Measurements from ENCODE around the gene KIAA0408. TPM values are rescaled to one million over a fixed set of nuclear protein-coding genes. Genes with fewer than 3 reads are reported as not detected.

Gene KIAA0408
- total and polyA plus RNA-seq, 2 of the 8 experiments (the other 6 are each of a cell fraction or from before 2014, with no cell fraction given) = 3.3 to 10.8 TPM

- no peak overlapping the region for H2BK15ac ChIP-seq (ENCODE audit: low read length)
- no peak overlapping the region for H2BK12ac ChIP-seq (ENCODE audit: low read depth, low read length)
- H3K9me3 ChIP-seq (ENCODE audit: insufficient read depth in 2 of 2, low read depth in 1 of 2, low read length in 1 of 2) = no peaks in the 10 kb centered on the region
- H2BK5ac ChIP-seq (ENCODE audit: low read depth, low read length) = no peak overlapping the region
- no peak overlapping the region for H2BK120ac ChIP-seq (replicated peaks; ENCODE audit: low read depth, low read length)
- H3K36me3 ChIP-seq (ENCODE audit: control insufficient read depth in 2 of 4, insufficient read depth in 4 of 4, low read length in 3 of 4) = peaks cover 0 to 39% (median 5%) of the 10 kb centered on the region in 4 experiments; a peak in 5 of 8 replicates
- no peaks in the 10 kb centered on the region for H3K79me2 ChIP-seq (ENCODE audit: control insufficient read depth in 1 of 2, insufficient read depth in 2 of 2, low read length in 2 of 2)
- FAIRE-seq = no peak
- no peak overlapping the region for H3K27ac ChIP-seq (ENCODE audit: low read depth, low read length)
- ChIA-PET POLR2A (ENCODE audit: partially characterized antibody) (no interaction called here), CTCF (ENCODE audit: partially characterized antibody) (interaction anchor here (1.1 to 3.2 kb wide), 6 partner anchors 9 to 183 kb away, joined by 3 to 15 read pairs (median 6); partner anchors contain the start of gene KIAA0408)
- no peak overlapping the region for H2BK20ac ChIP-seq (ENCODE audit: low read length)
- H4K8ac ChIP-seq (ENCODE audit: extremely low read depth, insufficient read depth, low read length) = no peak overlapping the region
- no peak overlapping the region for H3K4me3 ChIP-seq (ENCODE audit: extremely low read depth in 1 of 4, insufficient read depth in 2 of 4, low read depth in 3 of 4, low read length in 4 of 4)
- H3K56ac ChIP-seq (replicated peaks; ENCODE audit: insufficient read length, low read depth, low read length) = no peak overlapping the region
- H4K91ac ChIP-seq (replicated peaks; ENCODE audit: insufficient read length, low read length) = no peak overlapping the region
- H4K5ac ChIP-seq (ENCODE audit: insufficient read length, low read depth, low read length) = no peak overlapping the region
- WGBS, 2 experiments (ENCODE audit: extremely low coverage in 1 of 2, insufficient coverage in 1 of 2, insufficient read length in 1 of 2, insufficient replicate concordance in 2 of 2, low coverage in 1 of 2, low lambda C conversion rate in 2 of 2, missing lambda C conversion rate in 1 of 2) = 88% methylated on average over 1 of the region's 1 CpG; no CpG with 5 or more reads in 1 of the 2 experiments
- H3K4me2 ChIP-seq (ENCODE audit: insufficient read depth in 1 of 2, low read depth in 2 of 2, low read length in 2 of 2) = no peak overlapping the region
- no peaks in the 10 kb centered on the region; a peak in 1 of 7 replicates for H3K27me3 ChIP-seq (replicated peaks in 1 of 4; ENCODE audit: control insufficient read depth in 3 of 4, extremely low read depth in 1 of 4, insufficient read depth in 3 of 4, low read length in 3 of 4)
- no peak overlapping the region for H2AK5ac ChIP-seq (ENCODE audit: low read depth, low read length)
- no peak overlapping the region for H3K18ac ChIP-seq (ENCODE audit: extremely low read depth, low read length)
- no peak overlapping the region for H3K14ac ChIP-seq (ENCODE audit: insufficient read length)
- no peak overlapping the region for H3K23ac ChIP-seq (ENCODE audit: insufficient read length)
- no peak for TF ChIP-seq CTBP2 (IDR thresholded peaks at IDR 0.05; ENCODE audit: borderline replicate concordance, insufficient read depth, insufficient read length, low read length)
- no peak for TF ChIP-seq GTF2F1 (IDR thresholded peaks at IDR 0.05; ENCODE audit: borderline replicate concordance, low read depth, low read length)
- peak; percentile 29; the same call in 1 of the 2 replicates for TF ChIP-seq MAFK (IDR thresholded peaks at IDR 0.05; ENCODE audit: low read depth, low read length)
- no peaks in the 10 kb centered on the region for H3K23me2 ChIP-seq (ENCODE audit: low read depth, low read length)
- H3K79me1 ChIP-seq (ENCODE audit: low read depth, low read length) = no peaks in the 10 kb centered on the region
- no peak overlapping the region for H2AFZ ChIP-seq (ENCODE audit: low read length)
- no peaks in the 10 kb centered on the region for H4K20me1 ChIP-seq (replicated peaks in 1 of 2; ENCODE audit: control insufficient read depth in 1 of 2, insufficient read depth in 2 of 2, low read length in 2 of 2)
- H3K4ac ChIP-seq (replicated peaks; ENCODE audit: insufficient read length, low read depth, low read length) = no peak overlapping the region
- no peaks in the 10 kb centered on the region for H3K4me1 ChIP-seq (replicated peaks in 1 of 4; ENCODE audit: control insufficient read depth in 3 of 4, insufficient read depth in 4 of 4, low read length in 3 of 4)
- H3K9ac ChIP-seq (replicated peaks in 1 of 4; ENCODE audit: extremely low read depth in 1 of 4, low read depth in 3 of 4, low read length in 3 of 4) = no peak overlapping the region
- DNase-seq (ENCODE audit: low read depth in 1 of 2, low spot score in 2 of 2) = no peak
These were observed 47.7 kb upstream of the KIAA0408 start for GRCh38 chr6:127506894-127507293.

Measured in H1 (cell line).